ENCODE measurements around the gene CTDNEP1. TPM values are rescaled to one million over a fixed set of nuclear protein-coding genes. Genes with fewer than 3 reads are reported as not detected.

Gene CTDNEP1
- total RNA-seq, 5 donors from 2014 or later (not counting 1 experiment from before 2014, with no cell fraction given), result 109 to 131 (median 125) TPM

DNA sequence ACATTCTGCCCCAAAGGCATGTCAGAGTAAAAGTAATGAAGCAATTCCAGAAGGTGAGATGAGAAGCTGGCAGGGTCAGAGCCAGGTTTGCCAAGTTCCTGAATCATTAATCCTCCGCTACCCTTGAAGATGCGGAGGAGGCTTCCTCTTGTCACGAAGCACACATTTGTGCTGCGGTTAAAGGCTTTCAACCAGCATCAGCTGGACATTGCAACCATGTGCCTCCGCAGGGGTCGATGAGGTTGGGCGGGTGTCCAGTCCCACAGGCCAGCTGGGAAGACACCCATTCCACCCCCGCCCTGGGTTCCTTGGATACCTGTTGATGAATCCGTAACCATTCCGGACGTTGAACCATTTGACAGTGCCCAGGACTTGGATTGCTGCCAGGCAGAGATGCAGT lies 41.6 kb upstream of the CTDNEP1 start:
- H3K4me1 Mint-ChIP-seq, result peaks cover 19 to 25% (median 21%) of the 10 kb centered on the region in 3 donors
- H3K4me3 ChIP-seq (ENCODE audit: control insufficient read depth in 1 of 2, extremely low read depth in 1 of 2, low read length in 1 of 2), result no peak overlapping the region
- H3K36me3 ChIP-seq (ENCODE audit: control insufficient read depth in 2 of 2, extremely low read depth in 1 of 2, insufficient read depth in 1 of 2, low read length in 1 of 2), result no peaks in the 10 kb centered on the region
- H3K4me1 ChIP-seq (ENCODE audit: control insufficient read depth in 1 of 2, extremely low read depth in 1 of 2, insufficient read depth in 2 of 2, low read length in 2 of 2), result peaks cover 0 to 32% of the 10 kb centered on the region in 2 experiments
- H3K27me3 Mint-ChIP-seq, result peaks cover 4 to 38% of the 10 kb centered on the region in 2 donors
- H3K9me3 Mint-ChIP-seq, result no peaks in the 10 kb centered on the region
- 96% methylated on average over 7 of the region's 11 CpGs for WGBS (ENCODE audit: insufficient coverage)
- DNase-seq, result no peak
- no peak for ATAC-seq (replicated peaks in 1 of 4)
- ChIA-PET POLR2A (interaction anchor here (0.6 to 0.7 kb wide), 2 partner anchors 123 to 180 kb away, joined by 3 to 5 read pairs; no protein-coding TSS in a partner anchor), CTCF (interaction anchor here (0.5 to 0.6 kb wide), 2 partner anchors 11 to 241 kb away, joined by 3 to 4 read pairs; no protein-coding TSS in a partner anchor)
- no peak overlapping the region for H3K27ac ChIP-seq (ENCODE audit: low read length)
- no peak overlapping the region for H3K27ac Mint-ChIP-seq
- H3K27me3 ChIP-seq (replicated peaks in 1 of 2; ENCODE audit: control insufficient read depth in 2 of 2, extremely low read depth in 1 of 2, insufficient read depth in 2 of 2, low read length in 1 of 2), result peaks cover 6 to 77% of the 10 kb centered on the region in 2 experiments
- H3K4me3 Mint-ChIP-seq, result peak overlapping the region in 1 of 3 donors; percentile 68
- H3K36me3 Mint-ChIP-seq, result no peaks in the 10 kb centered on the region
- no peaks in the 10 kb centered on the region for H3K9me3 ChIP-seq

DNA sequence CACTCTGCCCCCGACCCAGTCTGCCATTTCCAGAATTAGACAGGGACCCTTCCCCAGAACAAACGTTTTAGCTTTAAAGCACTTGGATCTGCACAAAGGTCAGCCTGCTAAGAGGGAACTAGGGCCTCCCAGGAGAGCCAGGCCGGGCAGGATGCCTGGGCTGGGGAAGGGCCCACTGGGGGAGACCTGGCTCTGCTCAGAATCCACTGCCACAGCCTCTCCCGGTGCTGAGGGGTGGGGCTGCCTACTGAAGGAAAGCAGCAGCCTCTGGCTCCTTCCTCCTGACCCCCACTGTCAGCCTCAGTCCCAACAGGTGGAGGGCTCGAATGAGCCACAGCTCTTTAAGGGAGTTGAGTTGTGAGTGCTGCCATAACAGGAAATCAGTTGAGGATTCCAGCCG lies 41.2 kb upstream of the CTDNEP1 start:
- Mint-ChIP-seq H3K9me3 (no peaks in the 10 kb centered on the region), H3K4me3 (peak overlapping the region in 1 of 3 donors; percentile 68), H3K36me3 (no peaks in the 10 kb centered on the region), H3K4me1 (peaks cover 19 to 25% (median 21%) of the 10 kb centered on the region in 3 donors), H3K27ac (no peak overlapping the region), H3K27me3 (peaks cover 7 to 41% of the 10 kb centered on the region in 2 donors)
- CTCF ChIA-PET, result interaction anchor here in 1 of 2 donors (0.6 kb wide), 1 partner anchor 241 kb away, joined by 3 read pairs; no protein-coding TSS in a partner anchor
- peaks cover 0 to 32% of the 10 kb centered on the region in 2 experiments for H3K4me1 ChIP-seq (ENCODE audit: control insufficient read depth in 1 of 2, extremely low read depth in 1 of 2, insufficient read depth in 2 of 2, low read length in 2 of 2)
- DNase-seq (no peak), ATAC-seq (replicated peaks in 1 of 4) (no peak)
- 42% methylated on average over 2 of the region's 6 CpGs for WGBS (ENCODE audit: insufficient coverage)
- no peaks in the 10 kb centered on the region for H3K9me3 ChIP-seq
- POLR2A ChIA-PET, result no interaction called here
- H3K27me3 ChIP-seq (replicated peaks in 1 of 2; ENCODE audit: control insufficient read depth in 2 of 2, extremely low read depth in 1 of 2, insufficient read depth in 2 of 2, low read length in 1 of 2), result peaks cover 6 to 80% of the 10 kb centered on the region in 2 experiments
- no peak overlapping the region for H3K4me3 ChIP-seq (ENCODE audit: control insufficient read depth in 1 of 2, extremely low read depth in 1 of 2, low read length in 1 of 2)
- H3K27ac ChIP-seq (ENCODE audit: low read length), result no peak overlapping the region
- no peaks in the 10 kb centered on the region for H3K36me3 ChIP-seq (ENCODE audit: control insufficient read depth in 2 of 2, extremely low read depth in 1 of 2, insufficient read depth in 1 of 2, low read length in 1 of 2)

GRCh38 chr17:7292194-7292593 lies 40.7 kb upstream of the CTDNEP1 start:
- CTCF ChIA-PET, result interaction anchor here in 1 of 2 donors (0.6 kb wide), 1 partner anchor 240 kb away, joined by 3 read pairs; no protein-coding TSS in a partner anchor
- no peaks in the 10 kb centered on the region for H3K9me3 Mint-ChIP-seq
- H3K27me3 Mint-ChIP-seq, result peaks cover 7 to 41% of the 10 kb centered on the region in 2 donors
- DNase-seq (no peak), ATAC-seq (replicated peaks in 1 of 4) (no peak)
- peaks cover 6 to 83% of the 10 kb centered on the region in 2 experiments for H3K27me3 ChIP-seq (replicated peaks in 1 of 2; ENCODE audit: control insufficient read depth in 2 of 2, extremely low read depth in 1 of 2, insufficient read depth in 2 of 2, low read length in 1 of 2)
- H3K9me3 ChIP-seq, result no peaks in the 10 kb centered on the region
- no peaks in the 10 kb centered on the region for H3K36me3 ChIP-seq (ENCODE audit: control insufficient read depth in 2 of 2, extremely low read depth in 1 of 2, insufficient read depth in 1 of 2, low read length in 1 of 2)
- no peak overlapping the region for H3K27ac Mint-ChIP-seq
- no peak overlapping the region for H3K4me3 Mint-ChIP-seq
- peaks cover 0 to 32% of the 10 kb centered on the region in 2 experiments for H3K4me1 ChIP-seq (ENCODE audit: control insufficient read depth in 1 of 2, extremely low read depth in 1 of 2, insufficient read depth in 2 of 2, low read length in 2 of 2)
- H3K36me3 Mint-ChIP-seq, result no peaks in the 10 kb centered on the region
- peaks cover 19 to 25% (median 21%) of the 10 kb centered on the region in 3 donors for H3K4me1 Mint-ChIP-seq
- WGBS (ENCODE audit: insufficient coverage), result 88% methylated on average over 1 of the region's 2 CpGs
- POLR2A ChIA-PET, result no interaction called here
- H3K27ac ChIP-seq (ENCODE audit: low read length), result no peak overlapping the region
- H3K4me3 ChIP-seq (ENCODE audit: control insufficient read depth in 1 of 2, extremely low read depth in 1 of 2, low read length in 1 of 2), result no peak overlapping the region

DNA sequence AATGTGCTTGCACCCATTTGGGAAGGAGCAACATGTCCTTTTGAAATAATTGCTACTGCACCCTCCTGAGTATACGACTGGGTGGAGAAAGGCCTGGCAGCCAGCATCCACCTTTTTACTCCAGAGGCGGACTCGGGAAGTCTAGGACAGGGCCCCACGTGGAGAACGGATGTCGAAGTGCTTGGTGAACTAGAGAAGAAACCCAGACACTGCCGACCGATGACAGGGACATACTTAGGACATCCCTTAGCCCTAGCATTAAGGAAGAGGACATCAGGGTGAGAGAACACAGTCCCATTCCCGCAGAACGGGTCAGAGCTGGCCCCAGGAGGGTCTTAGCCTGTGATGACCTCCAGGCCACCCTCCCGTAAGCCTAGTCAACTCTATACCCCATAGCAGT lies 39.2 kb upstream of the CTDNEP1 start:
- no peak overlapping the region for H3K4me3 ChIP-seq (ENCODE audit: control insufficient read depth in 1 of 2, extremely low read depth in 1 of 2, low read length in 1 of 2)
- ChIA-PET POLR2A (no interaction called here), CTCF (interaction anchor here in 1 of 2 donors (0.6 kb wide), 1 partner anchor 390 kb away, joined by 6 read pairs; no protein-coding TSS in a partner anchor)
- H3K27me3 Mint-ChIP-seq, result peaks cover 7 to 37% of the 10 kb centered on the region in 2 donors
- peak overlapping the region in 1 of 2 donors; percentile 28 for H3K27ac Mint-ChIP-seq
- H3K4me1 Mint-ChIP-seq, result peaks cover 12 to 15% (median 14%) of the 10 kb centered on the region in 3 donors
- DNase-seq (no peak), ATAC-seq (replicated peaks in 1 of 4) (no peak)
- H3K9me3 ChIP-seq, result no peaks in the 10 kb centered on the region
- H3K27ac ChIP-seq (ENCODE audit: low read length), result no peak overlapping the region
- H3K36me3 ChIP-seq (ENCODE audit: control insufficient read depth in 2 of 2, extremely low read depth in 1 of 2, insufficient read depth in 1 of 2, low read length in 1 of 2), result no peaks in the 10 kb centered on the region
- peaks cover 4 to 81% of the 10 kb centered on the region in 2 experiments for H3K27me3 ChIP-seq (replicated peaks in 1 of 2; ENCODE audit: control insufficient read depth in 2 of 2, extremely low read depth in 1 of 2, insufficient read depth in 2 of 2, low read length in 1 of 2)
- peaks cover 0 to 20% of the 10 kb centered on the region in 2 experiments for H3K4me1 ChIP-seq (ENCODE audit: control insufficient read depth in 1 of 2, extremely low read depth in 1 of 2, insufficient read depth in 2 of 2, low read length in 2 of 2)
- no peaks in the 10 kb centered on the region for H3K9me3 Mint-ChIP-seq
- WGBS (ENCODE audit: insufficient coverage), result 72% methylated on average over 10 of the region's 11 CpGs
- no peaks in the 10 kb centered on the region for H3K36me3 Mint-ChIP-seq
- H3K4me3 Mint-ChIP-seq, result no peak overlapping the region

DNA sequence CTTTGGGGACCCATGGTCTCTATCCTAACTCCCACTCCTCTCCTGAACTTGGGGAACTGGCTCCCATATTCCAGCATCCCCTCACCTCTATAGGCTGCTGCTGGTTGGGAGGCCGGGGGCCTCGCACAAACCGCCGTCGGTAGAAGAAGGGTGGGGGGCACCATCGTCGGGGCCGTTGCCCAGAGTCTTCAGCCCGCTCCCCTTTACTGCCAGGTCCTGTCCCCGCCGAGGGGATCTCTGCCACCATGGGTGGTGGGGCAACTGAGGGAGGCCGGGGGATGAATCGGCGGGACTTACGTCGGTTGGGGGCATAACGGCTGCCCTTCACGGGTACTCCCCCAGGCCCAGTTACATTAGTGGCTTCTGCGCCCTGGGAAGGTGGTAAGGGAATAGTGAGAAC lies 38.6 kb upstream of the CTDNEP1 start:
- no peaks in the 10 kb centered on the region for H3K9me3 ChIP-seq
- ChIA-PET CTCF (interaction anchor here in 1 of 2 donors (0.6 kb wide), 1 partner anchor 390 kb away, joined by 6 read pairs; no protein-coding TSS in a partner anchor), POLR2A (no interaction called here)
- H3K27ac ChIP-seq (ENCODE audit: low read length), result no peak overlapping the region
- Mint-ChIP-seq H3K27ac (no peak overlapping the region), H3K27me3 (peaks cover 7 to 37% of the 10 kb centered on the region in 2 donors), H3K9me3 (no peaks in the 10 kb centered on the region), H3K4me1 (peaks cover 9 to 12% (median 9%) of the 10 kb centered on the region in 3 donors), H3K4me3 (no peak overlapping the region), H3K36me3 (no peaks in the 10 kb centered on the region)
- ATAC-seq (replicated peaks in 1 of 4), result no peak
- 89% methylated on average over 7 of the region's 19 CpGs for WGBS (ENCODE audit: insufficient coverage)
- no peaks in the 10 kb centered on the region for H3K36me3 ChIP-seq (ENCODE audit: control insufficient read depth in 2 of 2, extremely low read depth in 1 of 2, insufficient read depth in 1 of 2, low read length in 1 of 2)
- DNase-seq, result no peak
- H3K4me3 ChIP-seq (ENCODE audit: control insufficient read depth in 1 of 2, extremely low read depth in 1 of 2, low read length in 1 of 2), result no peak overlapping the region
- H3K4me1 ChIP-seq (ENCODE audit: control insufficient read depth in 1 of 2, extremely low read depth in 1 of 2, insufficient read depth in 2 of 2, low read length in 2 of 2), result peaks cover 0 to 14% of the 10 kb centered on the region in 2 experiments
- H3K27me3 ChIP-seq (replicated peaks in 1 of 2; ENCODE audit: control insufficient read depth in 2 of 2, extremely low read depth in 1 of 2, insufficient read depth in 2 of 2, low read length in 1 of 2), result peaks cover 4 to 81% of the 10 kb centered on the region in 2 experiments

DNA sequence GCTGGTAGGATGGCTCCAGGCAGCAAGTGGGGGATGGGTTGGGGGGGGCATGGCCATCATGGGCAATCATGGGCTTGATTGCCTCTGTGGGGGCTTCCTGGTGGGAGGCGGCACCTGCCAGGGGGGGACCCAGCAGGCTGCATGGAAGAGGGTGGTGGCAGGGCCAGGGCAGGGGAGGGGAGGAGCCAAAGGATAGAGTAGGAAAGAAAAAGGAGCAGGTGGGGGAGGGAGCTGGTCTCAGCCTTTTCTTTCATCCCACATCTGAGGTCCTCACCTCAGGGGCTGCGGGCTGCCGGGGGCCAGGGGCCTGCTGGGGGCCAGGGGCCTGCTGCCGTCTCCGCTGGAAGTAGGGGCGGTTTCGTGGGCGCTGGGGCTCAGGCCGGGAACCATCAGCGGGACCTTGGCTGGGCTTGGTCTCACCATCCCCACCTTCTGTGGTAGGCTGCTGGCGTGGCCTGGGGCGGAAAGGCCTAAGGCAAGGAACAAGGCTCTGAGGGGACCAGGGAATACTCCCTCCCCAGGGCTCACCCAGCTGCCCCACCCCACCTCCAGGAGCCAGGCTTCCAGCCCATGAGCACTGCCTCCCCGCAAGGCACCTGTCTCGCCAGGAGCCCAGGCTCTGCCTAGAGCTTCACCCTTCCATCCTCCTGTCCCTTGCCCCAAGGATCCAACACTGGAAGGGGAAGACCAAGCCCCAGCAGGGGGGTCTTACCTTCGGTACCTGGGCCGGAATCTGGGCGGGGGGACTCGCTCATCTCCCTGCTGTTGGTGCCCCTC lies 37.9 kb upstream of the CTDNEP1 start:
- Mint-ChIP-seq H3K4me1 (peaks cover 5 to 8% (median 6%) of the 10 kb centered on the region in 3 donors), H3K4me3 (no peak overlapping the region), H3K36me3 (no peaks in the 10 kb centered on the region), H3K27me3 (peaks cover 7 to 38% of the 10 kb centered on the region in 2 donors), H3K27ac (no peak overlapping the region), H3K9me3 (no peaks in the 10 kb centered on the region)
- no peak overlapping the region for H3K4me3 ChIP-seq (ENCODE audit: control insufficient read depth in 1 of 2, extremely low read depth in 1 of 2, low read length in 1 of 2)
- H3K27me3 ChIP-seq (replicated peaks in 1 of 2; ENCODE audit: control insufficient read depth in 2 of 2, extremely low read depth in 1 of 2, insufficient read depth in 2 of 2, low read length in 1 of 2), result peaks cover 4 to 83% of the 10 kb centered on the region in 2 experiments
- peaks cover 0 to 9% of the 10 kb centered on the region in 2 experiments for H3K4me1 ChIP-seq (ENCODE audit: control insufficient read depth in 1 of 2, extremely low read depth in 1 of 2, insufficient read depth in 2 of 2, low read length in 2 of 2)
- ATAC-seq (replicated peaks in 1 of 4), result no peak
- no peaks in the 10 kb centered on the region for H3K36me3 ChIP-seq (ENCODE audit: control insufficient read depth in 2 of 2, extremely low read depth in 1 of 2, insufficient read depth in 1 of 2, low read length in 1 of 2)
- no peak overlapping the region for H3K27ac ChIP-seq (ENCODE audit: low read length)
- H3K9me3 ChIP-seq, result no peaks in the 10 kb centered on the region
- 75% methylated on average over 5 of the region's 18 CpGs for WGBS (ENCODE audit: insufficient coverage)
- DNase-seq, result no peak
- CTCF ChIA-PET, result no interaction called here
- POLR2A ChIA-PET, result no interaction called here

All from T-cell (primary cell).